ENCODE results near the gene ZSCAN26.

The ZSCAN26 gene

DNA sequence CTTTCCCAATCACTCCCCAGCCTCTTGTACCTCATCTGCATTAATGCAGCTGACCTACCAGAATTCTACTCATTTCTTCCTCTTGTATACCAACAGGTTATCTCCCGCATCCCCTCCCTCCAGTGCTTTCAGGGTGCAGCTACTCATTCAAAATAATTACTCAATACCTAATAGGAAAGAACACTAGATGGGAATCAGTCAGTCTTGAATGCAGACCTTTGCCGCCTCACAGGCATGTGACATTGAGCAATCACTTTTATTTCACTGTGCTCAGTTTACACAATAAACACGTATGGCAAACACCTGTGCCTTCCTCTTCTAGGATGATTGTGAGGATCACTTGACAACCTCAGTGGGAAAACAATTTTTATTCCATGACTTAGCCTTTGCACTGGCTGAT lies 55.7 kb downstream of the ZSCAN26 start:
- no peak for ATAC-seq
- TF ChIP-seq TCF4 (CRISPR knock-in tag; IDR thresholded peaks at IDR 0.05; ENCODE audit: borderline replicate concordance) (no peak), GLIS3 (CRISPR knock-in tag; IDR thresholded peaks at IDR 0.05) (no peak), PATZ1 (CRISPR knock-in tag; IDR thresholded peaks at IDR 0.05; ENCODE audit: borderline replicate concordance) (no peak), CSDC2 (CRISPR knock-in tag; IDR thresholded peaks at IDR 0.05) (no peak), ARNTL (CRISPR knock-in tag; IDR thresholded peaks at IDR 0.05; ENCODE audit: borderline replicate concordance, low read depth) (no peak), ZNF565 (CRISPR knock-in tag; conservative IDR thresholded peaks at IDR 0.05; ENCODE audit: low read depth) (no peak), TOX (CRISPR knock-in tag; IDR thresholded peaks at IDR 0.05; ENCODE audit: borderline replicate concordance) (no peak), PPARA (CRISPR knock-in tag; IDR thresholded peaks at IDR 0.05; ENCODE audit: borderline replicate concordance) (no peak), POU6F1 (CRISPR knock-in tag; IDR thresholded peaks at IDR 0.05; ENCODE audit: borderline replicate concordance, low read depth) (no peak), ZC3H10 (CRISPR knock-in tag; IDR thresholded peaks at IDR 0.05) (no peak), ISL1 (CRISPR knock-in tag; IDR thresholded peaks at IDR 0.05) (no peak), OSR1 (CRISPR knock-in tag; IDR thresholded peaks at IDR 0.05) (no peak), ZFP3 (CRISPR knock-in tag; IDR thresholded peaks at IDR 0.05) (no peak), ZNF70 (CRISPR knock-in tag; IDR thresholded peaks at IDR 0.05) (no peak), BACH2 (CRISPR knock-in tag; IDR thresholded peaks at IDR 0.05; ENCODE audit: borderline replicate concordance) (no peak), RARB (CRISPR knock-in tag; IDR thresholded peaks at IDR 0.05) (no peak)
- TF ChIP-seq, protein P1, sequence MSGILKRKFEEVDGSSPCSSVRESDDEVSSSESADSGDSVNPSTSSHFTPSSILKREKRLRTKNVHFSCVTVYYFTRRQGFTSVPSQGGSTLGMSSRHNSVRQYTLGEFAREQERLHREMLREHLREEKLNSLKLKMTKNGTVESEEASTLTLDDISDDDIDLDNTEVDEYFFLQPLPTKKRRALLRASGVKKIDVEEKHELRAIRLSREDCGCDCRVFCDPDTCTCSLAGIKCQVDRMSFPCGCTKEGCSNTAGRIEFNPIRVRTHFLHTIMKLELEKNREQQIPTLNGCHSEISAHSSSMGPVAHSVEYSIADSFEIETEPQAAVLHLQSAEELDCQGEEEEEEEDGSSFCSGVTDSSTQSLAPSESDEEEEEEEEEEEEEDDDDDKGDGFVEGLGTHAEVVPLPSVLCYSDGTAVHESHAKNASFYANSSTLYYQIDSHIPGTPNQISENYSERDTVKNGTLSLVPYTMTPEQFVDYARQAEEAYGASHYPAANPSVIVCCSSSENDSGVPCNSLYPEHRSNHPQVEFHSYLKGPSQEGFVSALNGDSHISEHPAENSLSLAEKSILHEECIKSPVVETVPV (CRISPR knock-in tag; IDR thresholded peaks at IDR 0.05) = no peak

DNA sequence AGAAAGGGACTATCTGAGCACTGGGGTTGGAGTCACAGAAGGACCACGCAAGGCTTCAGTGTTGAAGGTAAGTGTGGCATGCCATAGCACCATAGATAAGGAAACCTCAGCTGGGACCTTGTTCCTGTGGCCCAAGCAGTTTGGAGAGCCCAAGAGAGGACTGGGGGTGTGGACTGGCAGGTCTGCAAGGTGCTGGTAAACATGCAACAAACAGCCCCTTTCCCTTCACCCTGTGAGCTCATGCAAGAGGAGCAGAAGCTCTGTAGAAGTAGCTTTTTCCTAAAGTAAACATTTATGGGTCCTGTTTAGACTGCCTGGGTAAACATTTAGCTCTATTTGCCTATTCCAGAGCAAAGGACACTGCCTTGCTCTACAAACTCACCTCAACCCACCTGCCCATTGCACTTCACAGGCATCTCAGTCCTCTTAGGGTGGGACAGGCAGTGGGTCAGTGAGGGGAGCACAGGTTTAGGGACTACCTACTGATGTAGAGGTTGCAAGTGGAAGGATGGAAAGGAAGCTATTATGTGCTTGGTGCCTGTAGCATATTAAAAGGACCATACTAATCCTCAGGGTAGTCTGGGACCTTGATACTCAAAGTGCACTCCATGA lies 57.0 kb downstream of the ZSCAN26 start:
- no peak for ATAC-seq
- no peak for TF ChIP-seq ZFP3 (CRISPR knock-in tag; IDR thresholded peaks at IDR 0.05)
- TF ChIP-seq OSR1 (CRISPR knock-in tag; IDR thresholded peaks at IDR 0.05) = no peak
- no peak for TF ChIP-seq RARB (CRISPR knock-in tag; IDR thresholded peaks at IDR 0.05)
- TF ChIP-seq, protein P1 (CRISPR knock-in tag; IDR thresholded peaks at IDR 0.05) = no peak
- TF ChIP-seq GLIS3 (CRISPR knock-in tag; IDR thresholded peaks at IDR 0.05) = no peak
- no peak for TF ChIP-seq SNAI2 (CRISPR knock-in tag; IDR thresholded peaks at IDR 0.05)
- no peak for TF ChIP-seq TOX (CRISPR knock-in tag; IDR thresholded peaks at IDR 0.05; ENCODE audit: borderline replicate concordance)
- TF ChIP-seq POU6F1 (CRISPR knock-in tag; IDR thresholded peaks at IDR 0.05; ENCODE audit: borderline replicate concordance, low read depth) = no peak
- no peak for TF ChIP-seq PATZ1 (CRISPR knock-in tag; IDR thresholded peaks at IDR 0.05; ENCODE audit: borderline replicate concordance)
- TF ChIP-seq ZNF565 (CRISPR knock-in tag; conservative IDR thresholded peaks at IDR 0.05; ENCODE audit: low read depth) = no peak
- no peak for TF ChIP-seq ZFP30 (CRISPR knock-in tag; IDR thresholded peaks at IDR 0.05)
- TF ChIP-seq TSHZ2 (CRISPR knock-in tag; IDR thresholded peaks at IDR 0.05) = no peak
- no peak for TF ChIP-seq CREB5 (CRISPR knock-in tag; IDR thresholded peaks at IDR 0.05; ENCODE audit: low read depth)
